ENCODE data around the gene KIF16B.
"Not testable (repeated sequence)": the region's sequence is repeated elsewhere in the genome, so short reads cannot be mapped to it uniquely, and the experiment has no call there.

The KIF16B gene

DNA sequence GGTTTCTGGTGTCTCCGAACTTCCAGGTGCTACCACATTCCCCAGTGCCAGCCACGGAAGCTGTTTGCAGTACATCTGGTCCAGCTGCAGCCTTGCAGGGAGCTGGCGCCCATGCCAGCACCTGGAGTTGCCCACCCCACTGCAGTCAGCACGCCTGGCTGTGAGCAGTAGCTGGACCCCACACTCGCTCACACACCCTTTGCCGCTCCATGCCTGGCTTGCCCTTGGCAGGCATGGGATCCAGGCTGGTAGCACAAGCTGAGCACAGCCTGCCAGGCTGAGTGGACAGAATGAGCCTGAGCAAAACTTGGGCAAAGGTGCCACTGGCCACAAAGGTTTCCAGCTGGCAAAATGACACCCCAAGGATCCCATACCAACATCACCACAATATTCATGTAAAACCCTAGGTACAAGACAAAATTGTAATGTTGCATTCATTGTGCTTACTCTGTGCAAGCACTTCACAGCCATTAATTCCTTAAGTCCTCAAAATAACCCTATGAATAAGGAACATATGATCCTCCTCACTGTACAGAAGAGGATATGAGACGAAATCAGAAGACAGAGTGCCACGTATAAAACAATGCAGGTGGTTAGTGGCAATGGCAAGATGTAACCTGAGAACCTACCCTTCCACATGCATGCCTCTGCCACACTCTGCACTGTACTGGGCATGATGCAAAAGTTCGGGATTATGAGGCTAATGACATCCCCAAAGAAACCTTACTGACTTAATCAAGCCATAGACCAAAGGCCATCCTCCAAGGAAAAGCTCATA lies 18.3 kb downstream of the KIF16B start:
- DNase-seq (ENCODE audit: low read depth), result no peak

DNA sequence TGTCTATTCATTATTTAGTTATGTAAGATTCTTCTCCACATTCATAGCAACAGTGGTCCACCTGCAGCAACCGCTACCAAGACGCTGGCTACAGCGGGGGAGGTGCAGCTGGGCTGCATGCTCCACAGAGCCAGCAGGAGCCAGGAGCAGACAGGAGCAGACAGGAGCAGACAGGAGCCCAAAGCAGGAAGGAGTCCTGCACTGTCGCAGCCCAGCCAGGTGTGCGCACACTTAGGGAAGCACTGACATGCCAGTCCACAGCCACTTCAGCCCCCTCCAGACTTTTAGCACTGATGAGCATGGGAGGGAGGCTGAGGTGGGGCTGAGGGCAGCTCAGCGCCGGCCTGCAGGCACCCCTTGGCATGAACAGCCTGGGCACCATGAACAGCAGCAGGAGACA lies 19.6 kb downstream of the KIF16B start:
- DNase-seq (ENCODE audit: low read depth), result no peak

DNA sequence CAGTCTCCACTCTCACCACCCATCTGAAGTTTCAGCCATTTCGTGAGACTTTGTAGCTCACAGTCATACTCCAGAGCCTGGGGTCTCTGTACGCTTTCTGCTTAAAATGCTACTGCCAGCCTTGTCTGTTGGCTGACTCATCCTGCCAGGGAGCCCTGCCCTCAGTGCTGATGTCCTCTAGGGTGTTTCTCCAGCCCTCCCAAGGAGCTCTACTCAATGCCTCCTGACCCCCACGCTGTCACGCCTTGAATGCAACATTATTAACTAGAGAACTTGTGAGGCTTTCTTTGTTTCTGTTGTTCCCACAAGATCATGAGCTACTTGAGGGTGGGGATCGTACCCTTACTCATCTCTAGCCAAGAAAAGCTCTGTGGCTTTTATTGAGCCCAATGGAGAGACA lies 20.1 kb downstream of the KIF16B start:
- no peak for DNase-seq (ENCODE audit: low read depth)

DNA sequence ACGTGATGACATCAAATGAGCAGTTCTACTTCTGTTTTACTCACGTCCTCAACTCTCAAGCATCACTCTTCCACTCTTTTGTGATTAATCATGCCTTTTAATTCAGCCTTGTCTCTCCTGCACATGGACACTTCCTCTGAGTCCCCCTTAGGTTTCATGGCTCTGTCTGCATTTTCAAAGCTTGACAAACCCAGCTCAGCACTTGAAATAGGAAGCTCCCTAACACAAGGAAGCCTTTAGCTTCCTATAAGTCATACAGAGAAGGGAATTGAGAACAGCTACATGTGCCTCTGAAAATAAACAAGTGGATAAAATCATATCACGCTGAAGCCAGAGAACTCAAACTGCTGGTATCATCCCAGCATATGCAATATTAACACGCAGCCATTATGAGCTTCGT lies 21.2 kb downstream of the KIF16B start:
- no peak for DNase-seq (ENCODE audit: low read depth)

DNA sequence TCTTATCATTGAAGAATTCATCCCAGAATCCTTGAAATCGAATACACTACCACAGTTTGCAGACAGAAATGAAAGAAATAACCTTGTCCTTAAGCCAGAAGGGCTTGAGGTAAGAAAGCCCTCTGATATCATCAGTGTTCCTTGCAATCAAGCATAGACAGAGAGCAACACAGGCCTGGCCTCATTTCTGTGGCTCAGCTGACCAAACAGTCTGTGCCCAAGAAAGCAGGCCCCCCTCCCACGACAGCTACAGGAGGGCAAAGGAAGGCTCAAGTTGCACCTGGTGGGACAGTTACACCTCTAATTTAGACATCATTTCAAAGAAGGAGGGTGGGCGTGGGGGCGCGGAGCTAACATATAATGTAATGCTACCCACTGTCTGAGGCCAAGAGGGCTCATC lies 21.6 kb downstream of the KIF16B start:
- no peak for DNase-seq (ENCODE audit: low read depth)

DNA sequence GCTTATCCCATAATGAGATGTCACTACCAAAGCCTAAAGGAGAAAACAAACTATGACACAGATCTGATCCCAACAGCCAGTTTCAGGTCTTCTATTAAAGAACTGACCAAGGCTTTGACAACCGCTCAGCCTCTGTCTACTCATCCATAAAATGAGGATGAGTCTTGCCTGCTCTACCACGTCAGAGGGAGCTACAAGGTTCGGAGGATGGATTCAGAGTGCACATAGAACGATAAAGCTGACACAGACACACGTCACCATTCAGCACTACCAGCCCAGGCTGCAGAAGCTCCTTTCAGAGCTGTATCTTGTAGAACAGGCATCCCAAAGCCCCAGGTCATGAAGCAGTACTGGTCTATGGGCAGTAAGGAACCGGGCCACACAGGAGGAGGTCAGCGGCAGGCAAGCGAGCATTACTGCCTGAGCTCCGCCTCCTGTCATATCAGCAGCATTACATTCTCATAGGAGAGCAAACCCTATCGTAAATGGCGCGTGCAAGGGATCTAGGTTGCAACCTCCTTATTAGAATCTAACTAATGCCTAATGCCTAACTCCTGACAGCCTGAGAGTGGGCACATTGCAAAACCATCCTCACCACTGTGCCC lies 25.1 kb downstream of the KIF16B start:
- DNase-seq (ENCODE audit: low read depth), result no peak

DNA sequence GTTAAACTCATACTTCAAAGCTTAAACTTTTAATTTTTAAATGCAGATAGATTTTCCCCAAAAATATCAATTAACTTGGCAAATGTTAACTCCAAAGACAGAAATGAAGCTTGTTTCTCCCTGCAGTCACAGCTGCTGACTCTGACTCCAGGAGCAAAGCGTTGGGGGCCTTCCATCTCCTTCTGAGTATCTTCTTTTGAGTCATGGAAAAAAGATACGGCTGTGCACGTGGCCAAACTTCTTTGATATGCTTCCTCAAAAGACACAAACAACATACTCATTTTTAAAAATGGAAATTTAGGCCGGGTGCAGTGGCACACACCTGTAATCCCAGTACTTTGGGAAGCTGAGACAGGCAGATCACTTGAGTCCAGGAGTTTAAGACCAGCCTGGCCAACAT lies 28.3 kb downstream of the KIF16B start:
- DNase-seq (ENCODE audit: low read depth), result no peak

DNA sequence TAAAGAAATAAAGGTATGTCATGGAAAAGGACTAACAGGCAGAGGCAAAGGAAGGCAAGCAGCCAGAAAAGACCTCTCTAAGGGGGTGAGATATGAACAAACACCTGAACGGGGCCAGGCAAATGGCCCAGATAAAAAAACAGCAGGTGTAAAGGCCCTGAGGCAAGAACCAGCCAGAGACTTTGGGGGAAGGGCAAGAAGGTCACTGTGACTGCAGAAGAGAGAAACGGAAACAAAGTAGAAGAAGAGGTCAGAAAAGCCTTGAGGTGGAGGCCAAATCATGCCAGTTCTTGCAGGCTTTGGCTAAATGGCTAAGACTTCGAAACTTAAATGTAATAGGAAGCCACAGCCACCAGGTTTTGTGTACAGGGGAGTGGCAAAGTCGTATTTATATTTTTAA lies 30.8 kb downstream of the KIF16B start:
- DNase-seq (ENCODE audit: low read depth), result no peak

DNA sequence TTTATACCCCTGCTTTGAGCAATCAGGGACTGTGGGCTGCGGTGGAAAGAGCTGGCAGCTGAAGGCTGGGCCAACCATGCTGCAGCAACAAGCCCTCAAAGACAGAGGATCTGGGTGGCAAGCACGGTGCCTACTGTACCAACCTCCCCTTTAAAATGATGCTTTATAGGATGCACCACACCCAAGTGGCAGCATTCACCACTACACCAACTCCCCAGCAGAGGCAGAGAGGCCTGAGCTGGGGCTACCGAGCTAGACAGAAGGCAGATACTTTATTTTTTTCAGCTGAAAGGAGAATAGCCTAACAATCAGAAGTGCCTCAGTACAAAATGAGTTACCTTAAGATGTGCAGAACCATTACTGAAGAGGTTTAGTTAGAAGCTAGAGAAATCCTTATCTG lies 31.4 kb downstream of the KIF16B start:
- DNase-seq (ENCODE audit: low read depth), result no peak

DNA sequence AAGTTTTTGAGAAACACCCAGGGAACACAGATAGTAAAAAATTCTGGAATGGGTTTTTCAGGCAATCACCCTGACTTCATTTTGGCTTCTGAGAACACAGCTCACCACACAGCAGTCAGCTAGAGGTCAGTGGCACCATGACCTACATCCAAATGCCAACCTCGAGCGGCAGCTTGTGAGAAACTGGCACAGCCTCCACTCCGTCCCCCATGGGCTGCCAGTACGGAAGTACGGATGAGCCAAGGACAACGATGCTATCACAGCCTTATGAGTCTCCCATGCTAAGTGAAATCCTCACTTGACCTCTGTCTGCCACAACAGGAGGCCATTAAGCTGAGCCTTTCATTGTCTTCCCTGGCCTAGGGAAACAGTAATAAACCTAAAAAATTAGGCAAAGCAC lies 32.0 kb downstream of the KIF16B start:
- DNase-seq (ENCODE audit: low read depth), result no peak

DNA sequence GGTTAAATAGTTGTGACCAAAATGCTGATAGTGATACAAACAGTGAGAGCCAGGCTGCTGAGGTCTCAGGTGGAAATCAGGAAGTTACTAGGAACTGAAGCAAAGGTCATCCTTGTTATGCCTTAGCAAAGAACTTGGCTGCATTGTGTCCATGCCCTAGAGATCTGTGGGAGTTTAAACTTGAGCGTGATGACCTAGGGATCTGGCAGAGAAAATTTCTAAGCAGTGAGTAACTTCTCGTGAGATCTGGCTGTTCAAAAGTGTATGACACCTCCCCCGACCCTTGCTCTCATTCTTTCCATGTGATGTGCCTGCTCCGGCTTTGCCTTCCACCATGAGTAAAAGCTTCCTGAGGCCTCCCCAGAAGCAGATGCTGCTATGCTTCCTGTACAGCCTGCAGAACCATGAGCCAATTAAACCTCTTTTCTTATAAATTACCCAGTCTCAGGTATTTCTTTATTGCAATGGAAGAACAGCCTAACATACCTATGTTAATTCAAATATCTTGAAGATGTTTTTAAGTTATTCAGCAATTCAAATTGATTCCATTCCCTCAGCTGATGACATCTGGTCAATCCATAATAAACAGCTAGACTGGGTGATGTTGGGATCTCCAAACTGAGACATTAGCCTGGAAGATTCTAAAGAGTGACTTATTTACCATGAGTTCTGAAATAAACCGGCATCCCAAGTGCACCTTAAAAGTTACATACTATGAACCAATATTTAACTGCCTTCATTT lies 33.8 kb downstream of the KIF16B start:
- no peak for DNase-seq (ENCODE audit: low read depth)

DNA sequence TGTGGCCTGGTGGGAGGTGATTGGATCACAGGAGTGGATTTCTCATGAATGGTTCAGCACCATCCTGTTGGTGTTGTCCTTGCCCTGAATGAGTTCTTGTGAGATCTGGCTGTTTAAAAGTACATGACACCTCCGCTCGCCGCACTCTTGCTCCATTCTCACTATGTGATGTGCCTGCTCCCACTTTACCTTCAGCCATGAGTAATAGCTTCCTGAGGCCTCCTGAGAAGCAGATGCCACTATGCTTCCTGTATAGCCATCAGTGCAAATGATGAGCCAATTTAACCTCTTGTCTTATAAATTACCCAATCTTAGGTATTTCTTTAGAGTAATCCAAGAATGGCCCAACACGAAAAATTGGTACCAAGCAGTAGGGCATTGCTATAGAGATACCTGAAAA lies 34.5 kb downstream of the KIF16B start:
- no peak for DNase-seq (ENCODE audit: low read depth)

DNA sequence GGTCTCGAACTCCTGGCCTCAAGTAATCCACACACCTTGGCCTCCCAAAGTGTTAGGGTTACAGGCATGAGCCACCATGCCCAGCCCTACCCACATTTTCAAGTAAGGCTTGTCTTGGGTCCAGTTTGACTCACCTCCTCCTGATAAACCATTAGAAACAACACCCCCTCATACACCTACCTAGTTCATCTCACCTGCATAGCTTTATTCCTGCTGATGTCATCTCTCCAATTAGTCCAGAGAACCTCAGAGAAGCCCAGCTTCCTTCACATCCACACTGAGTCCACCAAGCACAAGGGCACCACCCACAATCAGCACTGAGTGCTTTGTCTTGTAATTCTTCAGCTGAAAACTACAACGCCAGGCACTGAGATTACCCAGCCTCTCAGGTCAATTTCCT lies 35.3 kb downstream of the KIF16B start:
- no peak for DNase-seq (ENCODE audit: low read depth)

DNA sequence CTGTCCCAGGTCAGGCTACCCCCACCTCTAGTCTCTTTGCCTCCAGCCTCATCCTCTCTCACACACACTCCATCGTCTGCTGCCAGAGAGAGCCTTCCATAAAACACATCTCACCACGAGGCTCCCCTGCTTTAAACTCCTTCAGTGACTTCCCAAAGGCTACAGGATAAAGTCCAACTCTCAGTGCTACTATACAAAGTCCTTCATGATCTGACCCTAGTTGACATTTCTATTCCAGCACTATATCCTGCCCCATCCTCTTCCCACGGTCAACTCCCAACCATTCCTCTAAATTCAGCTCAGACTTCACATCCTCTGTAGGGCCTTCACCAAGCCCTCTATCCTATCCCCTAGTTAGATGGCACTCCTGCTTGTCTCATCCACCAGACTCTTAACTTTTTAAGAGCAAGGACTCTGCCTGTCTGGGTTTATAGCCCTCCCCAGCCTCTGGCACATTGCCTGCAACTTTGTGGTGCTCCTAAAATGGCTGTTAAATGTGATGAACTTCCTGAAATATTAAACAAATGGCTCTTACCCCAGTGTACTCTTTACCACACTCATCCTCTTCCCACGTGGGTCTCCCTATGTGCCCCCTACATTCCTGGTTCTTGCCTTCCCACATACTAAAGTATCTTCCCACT lies 36.1 kb downstream of the KIF16B start:
- DNase-seq (ENCODE audit: low read depth), result no peak

DNA sequence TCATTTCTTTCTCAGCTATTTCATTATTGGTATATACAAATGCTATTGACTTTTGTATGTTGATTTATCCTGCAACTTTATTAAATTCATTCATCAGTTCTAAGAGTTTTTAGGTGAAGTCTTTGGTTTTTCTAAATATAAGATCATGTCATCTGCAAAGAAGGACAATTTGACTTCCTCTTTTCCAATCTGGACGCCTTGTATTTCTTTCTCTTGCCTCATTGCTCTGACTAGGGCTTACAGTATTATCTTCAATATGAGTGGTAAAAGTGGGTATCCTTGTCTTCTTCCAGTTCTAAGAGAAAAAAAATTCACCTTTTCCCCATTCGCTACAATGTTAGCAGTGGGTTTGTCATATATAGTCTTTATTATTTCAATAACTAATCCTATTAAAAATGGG lies 38.0 kb downstream of the KIF16B start:
- no peak for DNase-seq (ENCODE audit: low read depth)

DNA sequence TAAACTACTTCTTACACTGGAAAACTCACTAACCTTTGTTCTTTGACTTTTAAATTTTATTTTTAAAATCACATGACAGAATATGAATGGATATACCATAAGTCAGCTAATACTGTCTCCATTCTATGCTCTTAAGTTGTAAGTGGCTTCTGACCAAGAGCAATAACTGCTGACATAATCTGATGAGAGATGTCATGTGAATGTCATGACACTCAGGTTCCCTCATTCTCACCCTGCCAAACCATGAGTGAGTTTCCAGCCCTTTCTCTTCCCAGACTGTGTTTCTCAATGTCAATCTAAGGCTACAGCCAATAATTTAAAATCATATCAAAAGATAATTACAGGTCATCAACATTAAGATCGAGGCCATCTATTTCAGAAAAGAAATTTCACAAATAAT lies 39.7 kb downstream of the KIF16B start:
- DNase-seq (ENCODE audit: low read depth), result no peak

DNA sequence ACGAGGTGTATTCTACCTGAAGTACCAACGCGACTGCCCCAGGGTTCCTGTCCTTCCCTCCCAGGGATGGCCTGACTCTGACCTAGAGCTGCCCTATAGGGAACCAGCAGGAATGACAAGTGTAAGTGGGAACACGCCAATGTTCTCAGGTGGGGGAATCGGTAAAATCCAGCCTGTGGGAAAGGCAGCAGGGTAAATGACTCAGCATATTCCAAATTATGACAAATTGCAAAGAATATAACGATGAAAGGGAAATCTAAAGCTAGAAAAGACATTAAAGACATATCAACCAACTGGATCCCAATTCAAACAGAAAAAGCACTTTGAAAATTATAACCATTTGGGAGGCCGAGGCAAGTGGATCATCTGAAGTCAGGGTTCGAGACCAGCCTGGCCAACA lies 41.8 kb downstream of the KIF16B start:
- DNase-seq (ENCODE audit: low read depth), result no peak

DNA sequence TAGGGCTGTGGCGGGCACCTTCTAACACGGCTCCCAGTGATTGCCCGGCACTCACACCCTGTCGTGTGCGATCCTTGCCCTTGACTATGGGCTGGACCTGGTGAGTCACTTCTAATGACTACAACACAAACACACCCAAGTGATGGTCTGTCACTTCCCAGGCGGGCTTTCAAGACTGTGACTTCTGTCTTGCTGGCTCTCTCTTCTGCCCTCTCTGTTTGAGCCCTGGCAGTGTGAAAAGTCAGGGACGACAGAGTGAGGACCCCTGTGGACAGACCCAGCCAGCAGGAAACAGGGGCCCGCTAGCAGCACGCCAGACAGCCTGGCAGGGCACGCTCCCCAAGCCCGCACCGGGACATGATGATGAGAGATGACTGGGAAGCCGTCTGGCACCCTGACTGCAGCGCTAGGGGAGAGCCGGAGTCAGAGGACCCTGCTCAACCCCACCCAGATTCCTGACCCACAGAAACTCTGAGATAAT lies 43.0 kb downstream of the KIF16B start:
- no peak for DNase-seq (ENCODE audit: low read depth)

DNA sequence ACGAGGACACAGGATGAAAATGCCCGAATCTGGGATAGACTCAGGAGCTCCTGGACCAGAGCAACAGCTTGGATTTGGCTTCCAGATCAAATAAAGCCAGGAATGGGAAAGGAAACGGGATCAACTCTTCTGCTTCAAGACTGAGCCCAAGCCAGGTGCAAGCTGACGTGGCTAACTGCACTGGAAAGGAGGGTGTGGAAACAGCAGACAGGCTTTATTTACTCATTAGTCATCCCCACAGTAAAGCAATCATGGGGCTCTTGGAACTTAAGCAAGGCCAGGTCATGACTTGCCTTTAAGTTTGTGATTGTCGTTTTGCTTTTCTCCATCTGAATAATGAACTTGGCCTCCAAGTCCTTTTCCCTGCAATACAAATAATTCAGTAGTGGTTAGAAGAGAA lies 45.2 kb downstream of the KIF16B start:
- DNase-seq (ENCODE audit: low read depth), result no peak

DNA sequence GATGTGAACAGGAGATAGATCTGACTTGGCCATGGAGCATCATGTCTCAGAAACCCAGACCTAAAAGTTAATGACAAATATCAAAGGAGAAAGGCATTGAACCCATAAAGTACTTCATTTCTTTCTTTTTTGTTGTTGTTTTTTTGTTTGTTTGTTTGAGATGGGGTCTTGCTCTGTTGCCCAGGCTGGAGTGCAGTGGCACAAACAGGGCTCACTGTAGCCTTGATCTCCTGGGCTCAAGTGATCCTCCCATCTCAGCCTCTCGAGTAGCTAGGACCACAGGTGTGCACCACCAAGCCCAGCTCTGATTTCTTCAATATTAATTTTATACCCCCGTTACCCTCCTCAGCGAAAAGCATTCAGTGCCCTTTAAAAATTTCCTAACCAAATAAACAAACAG lies 45.8 kb downstream of the KIF16B start:
- no peak for DNase-seq (ENCODE audit: low read depth)

DNA sequence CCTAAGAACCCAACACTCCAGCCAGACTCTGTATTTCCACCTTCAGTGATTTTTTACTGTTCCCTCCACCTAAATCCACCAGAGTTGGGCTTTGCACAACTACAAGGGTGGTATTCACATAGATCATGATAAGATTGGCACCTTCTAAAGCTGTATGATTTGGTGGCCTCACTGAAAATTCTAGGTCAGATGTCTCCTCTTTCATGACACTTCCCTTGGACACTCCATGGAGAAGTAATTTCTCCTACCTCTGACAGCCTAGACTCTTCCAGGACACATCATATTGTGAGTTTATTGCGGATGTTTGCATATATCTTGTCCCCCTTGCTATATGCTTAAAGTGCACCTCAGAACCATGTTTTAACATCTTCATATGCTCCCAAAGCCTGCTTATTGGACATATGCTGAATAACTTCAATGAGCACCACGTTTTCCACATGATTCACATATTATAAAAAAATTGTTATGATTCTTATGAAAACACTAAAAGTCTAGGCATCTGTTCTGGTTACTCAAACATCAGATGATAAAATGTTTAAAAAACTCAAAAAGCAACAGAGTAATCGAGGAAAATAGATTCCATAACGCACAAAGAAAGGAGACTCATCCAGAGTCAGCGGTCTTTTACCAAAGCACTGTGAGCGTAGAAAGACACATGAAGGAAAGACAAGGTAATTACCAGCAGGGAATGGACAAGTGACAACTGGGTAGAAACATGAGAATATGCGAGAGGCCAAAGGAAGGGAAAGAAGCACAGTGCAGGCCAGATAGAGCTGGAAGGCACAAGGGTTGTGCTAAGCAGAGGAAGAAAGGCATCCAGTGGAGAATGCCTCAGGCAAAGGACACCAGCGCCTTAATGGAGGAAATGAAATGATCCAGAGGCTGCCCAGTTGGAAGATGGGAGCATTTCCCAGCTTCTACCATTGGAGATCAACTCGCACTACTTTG lies 46.5 kb downstream of the KIF16B start:
- DNase-seq (ENCODE audit: low read depth), result no peak

DNA sequence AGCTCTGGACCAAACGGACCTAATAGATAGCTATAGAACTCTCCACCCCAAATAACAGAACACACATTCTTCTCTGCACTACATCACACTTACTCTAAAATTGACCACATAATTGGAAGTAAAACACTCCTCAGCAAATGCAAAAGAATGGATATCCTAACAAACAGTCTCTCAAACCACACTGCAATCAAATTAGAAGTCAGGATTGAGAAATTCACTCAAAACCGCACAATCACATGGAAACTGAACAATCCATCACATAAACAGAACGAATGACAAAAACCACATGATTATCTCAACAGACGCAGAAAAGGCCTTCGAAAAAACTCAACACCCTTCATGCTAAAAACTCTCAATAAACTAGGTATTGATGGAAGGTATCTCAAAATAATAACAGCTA lies 50.6 kb downstream of the KIF16B start:
- DNase-seq (ENCODE audit: low read depth), result not testable (repeated sequence)
